ENCODE data around the gene GRIP1. TPM values are rescaled to one million over a fixed set of nuclear protein-coding genes. Genes with fewer than 3 reads are reported as not detected.

Gene GRIP1
- total and polyA plus RNA-seq, 2 experiments from 2014 or later: 7.7 TPM

GRCh38 chr12:66684222-66684621 lies 5.3 kb upstream of the GRIP1 start:
- Histone ChIP-seq H3K27ac (no peak overlapping the region), H4K20me1 (ENCODE audit: insufficient read depth, poor library complexity, severe bottlenecking) (no peaks in the 10 kb centered on the region), H3K4me1 (ENCODE audit: insufficient read depth) (no peaks in the 10 kb centered on the region), H3K79me2 (no peaks in the 10 kb centered on the region), H3K4me2 (no peak overlapping the region), H3K36me3 (replicated peaks; ENCODE audit: insufficient read depth, low read depth) (no peaks in the 10 kb centered on the region), H3K9me2 (replicated peaks; ENCODE audit: insufficient read depth) (no peaks in the 10 kb centered on the region), H2AFZ (no peak overlapping the region), H3K27me3 (peaks cover 4% of the 10 kb centered on the region), H3K4me3 (no peak overlapping the region), H3K9me3 (ENCODE audit: low read depth) (no peaks in the 10 kb centered on the region)
- DNase-seq (ENCODE audit: low spot score): no peak
- TF ChIP-seq EZH2phosphoT487 (IDR thresholded peaks at IDR 0.05; ENCODE audit: low read depth, severe bottlenecking, unreplicated experiment) (no peak), CTCF (IDR thresholded peaks at IDR 0.05; ENCODE audit: poor library complexity) (no peak), EZH2 (IDR thresholded peaks at IDR 0.05; ENCODE audit: borderline replicate concordance) (no peak)
- 98% methylated on average over 6 of the region's 6 CpGs for WGBS (ENCODE audit: low lambda C conversion rate, missing lambda C conversion rate)

DNA sequence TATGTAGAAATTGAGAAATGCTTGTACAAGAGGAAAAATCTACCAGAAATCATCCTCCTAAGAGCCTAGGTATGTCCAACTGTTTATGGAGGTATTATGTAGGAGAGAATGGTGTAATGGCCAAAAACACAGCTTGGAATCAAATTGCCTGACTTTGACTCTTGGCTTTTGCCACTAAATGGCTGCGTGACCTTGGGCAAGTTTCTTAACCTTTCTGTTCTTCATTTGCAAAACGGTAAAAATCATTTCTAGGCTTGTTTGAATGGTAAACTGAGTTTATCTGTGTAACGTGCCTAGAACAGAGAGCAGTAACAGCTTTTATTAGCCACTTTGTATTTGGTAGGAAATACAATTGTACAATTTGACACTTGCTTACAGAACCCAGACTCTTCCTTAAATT lies 4.9 kb upstream of the GRIP1 start:
- no peaks in the 10 kb centered on the region for H4K20me1 ChIP-seq (ENCODE audit: insufficient read depth, poor library complexity, severe bottlenecking)
- no peak overlapping the region for H2AFZ ChIP-seq
- WGBS (ENCODE audit: low lambda C conversion rate, missing lambda C conversion rate): 89% methylated on average over 3 of the region's 3 CpGs
- TF ChIP-seq EZH2 (IDR thresholded peaks at IDR 0.05; ENCODE audit: borderline replicate concordance): no peak
- no peak for TF ChIP-seq CTCF (IDR thresholded peaks at IDR 0.05; ENCODE audit: poor library complexity)
- TF ChIP-seq EZH2phosphoT487 (IDR thresholded peaks at IDR 0.05; ENCODE audit: low read depth, severe bottlenecking, unreplicated experiment): no peak
- H3K4me3 ChIP-seq: no peak overlapping the region
- H3K4me2 ChIP-seq: no peak overlapping the region
- no peaks in the 10 kb centered on the region for H3K9me2 ChIP-seq (replicated peaks; ENCODE audit: insufficient read depth)
- no peaks in the 10 kb centered on the region for H3K36me3 ChIP-seq (replicated peaks; ENCODE audit: insufficient read depth, low read depth)
- peaks cover 4% of the 10 kb centered on the region for H3K27me3 ChIP-seq
- no peaks in the 10 kb centered on the region for H3K79me2 ChIP-seq
- H3K4me1 ChIP-seq (ENCODE audit: insufficient read depth): no peaks in the 10 kb centered on the region
- no peak for DNase-seq (ENCODE audit: low spot score)
- no peaks in the 10 kb centered on the region for H3K9me3 ChIP-seq (ENCODE audit: low read depth)
- no peak overlapping the region for H3K27ac ChIP-seq

DNA sequence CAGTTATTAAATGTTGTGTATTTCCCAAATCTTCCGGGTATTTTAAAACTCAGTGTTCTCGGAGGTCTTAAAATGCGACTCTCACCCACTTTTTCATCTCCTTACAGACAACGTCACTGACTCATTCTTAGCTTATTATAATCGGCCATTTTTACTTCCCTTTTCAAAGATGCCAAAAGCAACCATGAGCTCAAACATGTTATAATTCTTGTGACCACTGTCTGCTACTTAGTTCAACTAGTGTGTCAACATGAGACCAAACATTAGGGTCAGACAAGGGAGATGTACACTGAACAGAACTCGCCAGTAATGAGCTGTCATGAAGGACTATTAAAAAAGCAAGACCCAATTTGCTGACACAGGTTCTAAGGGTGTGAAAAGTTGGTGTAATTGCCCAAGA lies 4.2 kb upstream of the GRIP1 start:
- H3K4me3 ChIP-seq: no peak overlapping the region
- WGBS (ENCODE audit: low lambda C conversion rate, missing lambda C conversion rate): 83% methylated on average over 6 of the region's 6 CpGs

More for the DNA sequence above, 4.2 kb upstream of the GRIP1 start:
- Histone ChIP-seq H3K36me3 (replicated peaks; ENCODE audit: insufficient read depth, low read depth) (no peaks in the 10 kb centered on the region), H3K4me2 (no peak overlapping the region), H3K9me3 (ENCODE audit: low read depth) (no peaks in the 10 kb centered on the region), H3K27ac (no peak overlapping the region), H2AFZ (no peak overlapping the region), H3K4me1 (ENCODE audit: insufficient read depth) (no peaks in the 10 kb centered on the region), H3K9me2 (replicated peaks; ENCODE audit: insufficient read depth) (no peaks in the 10 kb centered on the region), H3K79me2 (no peaks in the 10 kb centered on the region), H4K20me1 (ENCODE audit: insufficient read depth, poor library complexity, severe bottlenecking) (no peaks in the 10 kb centered on the region), H3K27me3 (peaks cover 4% of the 10 kb centered on the region)
- no peak for DNase-seq (ENCODE audit: low spot score)
- no peak for TF ChIP-seq EZH2phosphoT487 (IDR thresholded peaks at IDR 0.05; ENCODE audit: low read depth, severe bottlenecking, unreplicated experiment)
- TF ChIP-seq EZH2 (IDR thresholded peaks at IDR 0.05; ENCODE audit: borderline replicate concordance): no peak
- no peak for TF ChIP-seq CTCF (IDR thresholded peaks at IDR 0.05; ENCODE audit: poor library complexity)

All from hepatocyte (in vitro differentiated cells).